K562 (cell line): ENCODE data around the gene SERTAD3. TPM values are rescaled to one million over a fixed set of nuclear protein-coding genes. Genes with fewer than 3 reads are reported as not detected.
A peak's percentile ranks its signal among the peaks of the same experiment; 100 is the strongest.

ENCODE experiments used
- BDP1 ChIP-seq: IDR thresholded peaks from 3 replicates; pipeline ENCODE4 v1.6.1; 2011; ENCODE audit not compliant: insufficient read length, insufficient read depth
- CCAR2 ChIP-seq: fragments of 200-400 bp; formaldehyde crosslinking; IDR thresholded peaks from 2 replicates; pipeline ENCODE4 v1.6.1; 2017; ENCODE audit warnings: mild to moderate bottlenecking, low read depth, low read length
- ESRRB ChIP-seq: fragments of 250-450 bp; sonication (Bioruptor Pico); IDR thresholded peaks from 2 replicates; pipeline ENCODE4 v1.5.0; 2020; ENCODE audit warnings: mild to moderate bottlenecking, moderate library complexity, borderline replicate concordance
- FOXP1 ChIP-seq: sonication (generic); formaldehyde crosslinking; IDR thresholded peaks from 2 replicates; pipeline ENCODE4 v1.8.0; 2022; ENCODE audit warnings: mild to moderate bottlenecking, missing genetic modification reagents
- KAT2B ChIP-seq: IDR thresholded peaks from one replicate; pipeline ENCODE4 v1.6.1; 2012; ENCODE audit warnings: low read depth, mild to moderate bottlenecking, control low read depth, inconsistent platforms, low read length, moderate library complexity
- KLF10 ChIP-seq: fragments of 250-450 bp; sonication (Bioruptor Pico); IDR thresholded peaks from 2 replicates; pipeline ENCODE4 v1.6.1; 2021; ENCODE audit warnings: matching md5 sums
- MCM7 ChIP-seq, 2 experiments: fragments of 450-650 bp; IDR thresholded peaks; 2 replicates each; pipeline ENCODE4 v1.6.1; 2016 to 2018
- NR1H2 ChIP-seq: sonication (generic); formaldehyde crosslinking; IDR thresholded peaks from 2 replicates; pipeline ENCODE4 v1.4.0; 2020; ENCODE audit warnings: mild to moderate bottlenecking, missing genetic modification reagents
- PHF8 ChIP-seq: fragments of 200-600 bp; sonication (generic); IDR thresholded peaks from 2 replicates; pipeline ENCODE4 v1.6.1; 2012; ENCODE audit warnings: mixed run types, mild to moderate bottlenecking, inconsistent platforms, low read length, moderate library complexity, borderline replicate concordance
- PRMT5 ChIP-seq: sonication (generic); formaldehyde crosslinking; IDR thresholded peaks from 2 replicates; pipeline ENCODE4 v1.5.0; 2020; ENCODE audit warnings: missing genetic modification reagents
- PYGO2 ChIP-seq: fragments of 450-650 bp; IDR thresholded peaks from 2 replicates; pipeline ENCODE4 v1.6.1; 2016; ENCODE audit warnings: mild to moderate bottlenecking, missing genetic modification characterization, moderate library complexity, missing compliant biosample characterization
- RUNX1 ChIP-seq: sonication (generic); IDR thresholded peaks from 2 replicates; pipeline ENCODE4 v1.6.1; 2016; ENCODE audit warnings: antibody characterized with exemption, low read depth
- U2AF1 ChIP-seq: fragments of 200-400 bp; formaldehyde crosslinking; optimal IDR thresholded peaks from 2 replicates; pipeline ENCODE3; 2017; ENCODE audit warnings: mild to moderate bottlenecking, low read depth, low read length, moderate library complexity
- USF1 ChIP-seq: sonication (generic); formaldehyde crosslinking; IDR thresholded peaks from 2 replicates; pipeline ENCODE4 v1.9.0; 2022; ENCODE audit warnings: mild to moderate bottlenecking, missing genetic modification reagents
- ZC3H4 ChIP-seq: sonication (generic); formaldehyde crosslinking; IDR thresholded peaks from 2 replicates; pipeline ENCODE4 v1.9.0; 2021; ENCODE audit warnings: missing genetic modification reagents, borderline replicate concordance
- ZNF79 ChIP-seq: fragments of 250-450 bp; sonication (Bioruptor Pico); IDR thresholded peaks from 2 replicates; pipeline ENCODE4 v1.4.0; 2020; ENCODE audit warnings: low read depth, mild to moderate bottlenecking, moderate library complexity
- polyA plus RNA-seq, 8 experiments: library from polyadenylated mRNA; depleted of rRNA in 4 of 8; stranded (reverse) in 5 of 8; unstranded in 3 of 8; fragments of >200 nt; fragmentation: Nextera tagmentation in 2 of 8; fragmentation: Illumina TruSeq in 1 of 8; extraction: Ambion mirVana in 2 of 8; extraction: Trizol in 1 of 8; gene quantifications; 2 replicates each; pipeline versions ENCODE4 v1.2.1 to v1.2.3, GENCODE V29; 2011 to 2014; ENCODE audit warnings: inconsistent platforms in 1 of 8, missing spikeins in 1 of 8
- total RNA-seq, 7 experiments: library from RNA; depleted of rRNA in 6 of 7; stranded (reverse); fragments of >200 nt in 6 of 7; fragmentation: Illumina TruSeq in 2 of 7; extraction: Trizol in 2 of 7; gene quantifications; 2 replicates each; pipeline versions ENCODE4 v1.2.1 to v1.2.3, GENCODE V29; 2011 to 2021; ENCODE audit warnings: low replicate concordance in 1 of 7
- TF ChIP-seq, protein P1 (sequence below): IDR thresholded peaks from 3 replicates; pipeline ENCODE4 v1.6.1; 2011; ENCODE audit warnings: borderline replicate concordance, mild to moderate bottlenecking, moderate library complexity; ENCODE audit not compliant: insufficient read length; ENCODE audit errors: extremely low read depth
- TF ChIP-seq, protein P2 (sequence below): fragments of 250-450 bp; sonication (Bioruptor Pico); IDR thresholded peaks from 2 replicates; pipeline ENCODE4 v1.8.0; 2021; ENCODE audit warnings: moderate library complexity, mild to moderate bottlenecking, inconsistent platforms
- TF ChIP-seq, protein P3 (sequence below): sonication (generic); formaldehyde crosslinking; IDR thresholded peaks from 2 replicates; pipeline ENCODE4 v1.9.0; 2022; ENCODE audit warnings: mild to moderate bottlenecking, missing genetic modification reagents
- TF ChIP-seq, protein P4 (sequence below): fragments of 450-650 bp; formaldehyde crosslinking; IDR thresholded peaks from 2 replicates; pipeline ENCODE4 v1.4.0; 2020; ENCODE audit warnings: mild to moderate bottlenecking, mixed read lengths

SERTAD3 gene
- total and polyA plus RNA-seq, 9 of the 15 experiments (the other 6 are each of a cell fraction or from before 2014, with no cell fraction given) = 5.4 to 28.9 (median 17.5) TPM

DNA sequence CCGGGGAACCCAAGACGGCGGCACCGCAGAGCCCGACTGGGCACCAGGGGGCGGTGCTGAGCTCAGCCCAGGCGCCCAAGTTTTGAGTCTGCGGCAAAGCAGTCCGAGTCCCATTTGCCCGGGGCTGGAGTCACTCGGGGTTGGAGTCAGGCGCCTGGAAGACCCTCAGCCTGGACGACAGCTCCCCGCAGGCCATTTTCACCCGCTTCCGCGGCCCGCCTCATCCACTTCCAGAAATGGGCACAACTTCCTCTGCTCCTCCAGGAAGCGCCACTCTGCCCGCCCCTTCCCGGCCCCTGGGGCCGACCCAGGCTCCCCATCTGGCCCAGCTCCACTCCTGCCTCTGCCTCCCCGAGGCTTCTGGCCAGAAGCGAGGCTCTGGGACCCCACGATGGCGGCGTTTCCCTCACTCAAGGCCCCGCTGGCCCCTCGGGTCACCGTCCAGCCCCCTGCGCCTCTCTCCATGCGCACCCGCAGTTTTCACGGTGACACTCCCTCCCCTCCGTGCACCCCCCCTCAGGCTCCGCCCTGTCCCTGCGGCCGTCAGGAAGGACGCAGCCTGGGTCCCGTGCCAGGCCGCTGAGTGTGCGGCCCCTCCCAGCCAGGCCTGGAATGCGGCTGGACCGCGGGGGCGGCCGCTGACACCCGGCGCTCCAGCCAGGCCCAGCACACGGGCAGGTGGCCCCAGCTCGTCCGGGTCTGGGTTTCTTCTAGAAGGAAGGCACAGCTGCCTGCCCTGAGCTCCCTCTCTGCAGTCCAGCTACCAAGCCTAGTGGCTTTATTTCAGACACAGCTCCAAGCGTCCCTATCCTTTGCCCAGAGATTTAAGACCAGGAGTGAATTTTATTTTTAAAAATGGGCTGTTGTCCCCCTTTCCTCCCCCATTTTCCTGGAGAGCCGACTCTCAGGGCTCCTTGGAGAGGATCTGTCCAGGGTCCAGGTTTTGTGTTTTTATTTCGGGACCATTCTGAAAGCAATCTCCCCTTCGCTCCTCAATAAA is 23.1 kb downstream of the SERTAD3 start (continued):
- TF ChIP-seq, protein P1, sequence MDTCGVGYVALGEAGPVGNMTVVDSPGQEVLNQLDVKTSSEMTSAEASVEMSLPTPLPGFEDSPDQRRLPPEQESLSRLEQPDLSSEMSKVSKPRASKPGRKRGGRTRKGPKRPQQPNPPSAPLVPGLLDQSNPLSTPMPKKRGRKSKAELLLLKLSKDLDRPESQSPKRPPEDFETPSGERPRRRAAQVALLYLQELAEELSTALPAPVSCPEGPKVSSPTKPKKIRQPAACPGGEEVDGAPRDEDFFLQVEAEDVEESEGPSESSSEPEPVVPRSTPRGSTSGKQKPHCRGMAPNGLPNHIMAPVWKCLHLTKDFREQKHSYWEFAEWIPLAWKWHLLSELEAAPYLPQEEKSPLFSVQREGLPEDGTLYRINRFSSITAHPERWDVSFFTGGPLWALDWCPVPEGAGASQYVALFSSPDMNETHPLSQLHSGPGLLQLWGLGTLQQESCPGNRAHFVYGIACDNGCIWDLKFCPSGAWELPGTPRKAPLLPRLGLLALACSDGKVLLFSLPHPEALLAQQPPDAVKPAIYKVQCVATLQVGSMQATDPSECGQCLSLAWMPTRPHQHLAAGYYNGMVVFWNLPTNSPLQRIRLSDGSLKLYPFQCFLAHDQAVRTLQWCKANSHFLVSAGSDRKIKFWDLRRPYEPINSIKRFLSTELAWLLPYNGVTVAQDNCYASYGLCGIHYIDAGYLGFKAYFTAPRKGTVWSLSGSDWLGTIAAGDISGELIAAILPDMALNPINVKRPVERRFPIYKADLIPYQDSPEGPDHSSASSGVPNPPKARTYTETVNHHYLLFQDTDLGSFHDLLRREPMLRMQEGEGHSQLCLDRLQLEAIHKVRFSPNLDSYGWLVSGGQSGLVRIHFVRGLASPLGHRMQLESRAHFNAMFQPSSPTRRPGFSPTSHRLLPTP = no peak
- TF ChIP-seq RUNX1 (no peak), PYGO2 (tag) (no peak), FOXP1 (CRISPR knock-in tag) (no peak), NR1H2 (CRISPR knock-in tag) (0 out of 2 replicates have a peak, but pooled peaks have one; percentile 76), PHF8 (peak; percentile 88), BDP1 (no peak), ESRRB (CRISPR knock-in tag) (no peak), KLF10 (CRISPR knock-in tag) (no peak), PRMT5 (CRISPR knock-in tag) (no peak), ZC3H4 (CRISPR knock-in tag) (no peak), KAT2B (no peak), U2AF1 (no peak), ZNF79 (CRISPR knock-in tag) (no peak), MCM7 (IDR thresholded peaks at IDR 0.05) (no peak), USF1 (CRISPR knock-in tag) (peak; percentile 36; the same call in 1 of the 2 replicates), CCAR2 (no peak)
- TF ChIP-seq, protein P2, sequence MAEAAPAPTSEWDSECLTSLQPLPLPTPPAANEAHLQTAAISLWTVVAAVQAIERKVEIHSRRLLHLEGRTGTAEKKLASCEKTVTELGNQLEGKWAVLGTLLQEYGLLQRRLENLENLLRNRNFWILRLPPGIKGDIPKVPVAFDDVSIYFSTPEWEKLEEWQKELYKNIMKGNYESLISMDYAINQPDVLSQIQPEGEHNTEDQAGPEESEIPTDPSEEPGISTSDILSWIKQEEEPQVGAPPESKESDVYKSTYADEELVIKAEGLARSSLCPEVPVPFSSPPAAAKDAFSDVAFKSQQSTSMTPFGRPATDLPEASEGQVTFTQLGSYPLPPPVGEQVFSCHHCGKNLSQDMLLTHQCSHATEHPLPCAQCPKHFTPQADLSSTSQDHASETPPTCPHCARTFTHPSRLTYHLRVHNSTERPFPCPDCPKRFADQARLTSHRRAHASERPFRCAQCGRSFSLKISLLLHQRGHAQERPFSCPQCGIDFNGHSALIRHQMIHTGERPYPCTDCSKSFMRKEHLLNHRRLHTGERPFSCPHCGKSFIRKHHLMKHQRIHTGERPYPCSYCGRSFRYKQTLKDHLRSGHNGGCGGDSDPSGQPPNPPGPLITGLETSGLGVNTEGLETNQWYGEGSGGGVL (CRISPR knock-in tag) = no peak
- TF ChIP-seq, protein P3, sequence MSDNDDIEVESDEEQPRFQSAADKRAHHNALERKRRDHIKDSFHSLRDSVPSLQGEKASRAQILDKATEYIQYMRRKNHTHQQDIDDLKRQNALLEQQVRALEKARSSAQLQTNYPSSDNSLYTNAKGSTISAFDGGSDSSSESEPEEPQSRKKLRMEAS (CRISPR knock-in tag) = peak; percentile 82
- TF ChIP-seq, protein P4, sequence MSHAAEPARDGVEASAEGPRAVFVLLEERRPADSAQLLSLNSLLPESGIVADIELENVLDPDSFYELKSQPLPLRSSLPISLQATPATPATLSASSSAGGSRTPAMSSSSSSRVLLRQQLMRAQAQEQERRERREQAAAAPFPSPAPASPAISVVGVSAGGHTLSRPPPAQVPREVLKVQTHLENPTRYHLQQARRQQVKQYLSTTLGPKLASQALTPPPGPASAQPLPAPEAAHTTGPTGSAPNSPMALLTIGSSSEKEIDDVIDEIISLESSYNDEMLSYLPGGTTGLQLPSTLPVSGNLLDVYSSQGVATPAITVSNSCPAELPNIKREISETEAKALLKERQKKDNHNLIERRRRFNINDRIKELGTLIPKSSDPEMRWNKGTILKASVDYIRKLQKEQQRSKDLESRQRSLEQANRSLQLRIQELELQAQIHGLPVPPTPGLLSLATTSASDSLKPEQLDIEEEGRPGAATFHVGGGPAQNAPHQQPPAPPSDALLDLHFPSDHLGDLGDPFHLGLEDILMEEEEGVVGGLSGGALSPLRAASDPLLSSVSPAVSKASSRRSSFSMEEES (CRISPR knock-in tag) = no peak
